NCI-H1105 treated with DMSO at 0.1 percent for 48 hours (cell line): ENCODE data around the gene KLHL11.
"Not testable (repeated sequence)": the region's sequence is repeated elsewhere in the genome, so short reads cannot be mapped to it uniquely, and the experiment has no call there.

Experiments used
- DNase-seq: peaks from one replicate; lab custom pipeline; 2025; lab: John Stamatoyannopoulos, UW

KLHL11 gene

GRCh38 chr17:41885733-41886132 lies 20.5 kb upstream of the KLHL11 start:
- no peak for DNase-seq

DNA sequence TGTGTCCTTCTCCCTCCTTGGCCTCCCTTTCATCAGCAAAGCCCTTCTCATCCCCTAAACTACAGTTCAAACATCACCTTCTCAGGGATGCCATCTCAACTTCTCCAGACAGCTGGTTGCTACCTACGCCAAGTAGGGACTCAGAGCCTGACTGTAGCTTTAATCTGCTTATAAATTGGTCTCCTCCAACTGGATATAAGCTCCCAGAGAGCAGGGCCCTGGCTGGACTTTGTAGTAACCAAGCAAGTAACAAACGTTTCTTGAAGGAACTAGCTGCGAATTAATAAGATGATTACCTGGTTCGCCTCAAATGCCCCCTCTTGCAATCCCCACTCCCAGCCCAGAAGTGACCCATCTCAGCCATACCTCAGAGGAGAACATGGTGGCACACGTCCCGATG lies 17.5 kb upstream of the KLHL11 start:
- no peak for DNase-seq

GRCh38 chr17:41880130-41880529 lies 14.9 kb upstream of the KLHL11 start:
- DNase-seq = no peak

GRCh38 chr17:41874293-41874670 lies 9.1 kb upstream of the KLHL11 start:
- DNase-seq = not testable (repeated sequence)

DNA sequence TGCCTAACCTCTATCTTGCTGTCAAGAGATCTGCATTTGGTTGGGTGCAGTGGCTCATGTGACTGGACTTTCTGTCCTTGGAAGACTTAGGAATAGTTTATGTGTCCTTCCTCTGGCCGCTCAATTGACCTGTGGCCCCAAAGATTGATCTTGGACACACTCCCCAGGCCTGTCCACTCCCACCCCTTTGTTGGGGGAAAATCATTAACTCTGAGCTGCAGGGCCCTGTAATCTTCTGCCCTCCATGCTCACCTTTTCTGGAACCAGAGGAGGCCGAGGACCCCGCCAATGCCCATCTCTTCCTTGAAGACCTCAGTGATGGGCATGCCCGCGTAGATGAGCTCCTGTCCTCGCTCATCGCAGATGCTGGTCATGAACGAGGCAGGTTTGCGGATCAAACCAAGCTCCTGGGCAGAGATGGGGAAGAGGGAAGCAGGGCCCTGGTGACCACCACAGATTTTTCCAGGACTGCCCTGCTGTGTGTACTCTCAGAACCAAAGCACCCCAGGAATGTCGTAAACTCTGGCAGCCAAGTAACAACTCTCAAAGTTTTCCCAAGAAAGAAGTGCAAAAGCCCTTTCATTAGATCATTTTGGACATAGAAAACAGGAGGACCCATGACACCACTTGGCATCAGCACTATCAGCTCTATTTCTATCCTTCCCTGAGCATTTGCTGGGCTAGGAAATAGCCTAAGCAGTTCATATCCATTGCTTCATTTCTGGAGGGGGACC lies 8.5 kb upstream of the KLHL11 start:
- DNase-seq = no peak

- DNase-seq = no peak
These were observed 6.6 kb upstream of the KLHL11 start for GRCh38 chr17:41871789-41872188.

GRCh38 chr17:41870627-41871026 lies 5.4 kb upstream of the KLHL11 start:
- DNase-seq = no peak

DNA sequence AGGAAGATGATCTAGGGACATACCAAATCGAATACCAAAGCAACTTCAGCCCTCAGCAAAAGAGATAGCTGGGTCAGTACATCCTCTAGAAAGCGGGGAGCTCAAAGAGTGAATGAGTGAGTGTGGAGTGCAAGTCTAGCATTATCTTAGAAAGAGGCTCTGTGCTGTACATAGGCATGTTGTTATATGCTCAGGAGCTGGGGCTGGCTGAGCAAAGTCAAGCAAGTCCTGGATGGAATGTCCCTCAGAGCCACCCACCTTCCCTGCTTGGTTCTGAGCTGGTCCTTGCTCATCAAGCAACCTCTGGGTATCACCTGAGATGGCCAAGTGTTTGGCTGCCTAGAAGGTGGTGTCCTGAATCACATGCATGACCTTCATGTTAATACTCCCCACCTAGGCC lies 4.9 kb upstream of the KLHL11 start:
- DNase-seq = no peak

DNA sequence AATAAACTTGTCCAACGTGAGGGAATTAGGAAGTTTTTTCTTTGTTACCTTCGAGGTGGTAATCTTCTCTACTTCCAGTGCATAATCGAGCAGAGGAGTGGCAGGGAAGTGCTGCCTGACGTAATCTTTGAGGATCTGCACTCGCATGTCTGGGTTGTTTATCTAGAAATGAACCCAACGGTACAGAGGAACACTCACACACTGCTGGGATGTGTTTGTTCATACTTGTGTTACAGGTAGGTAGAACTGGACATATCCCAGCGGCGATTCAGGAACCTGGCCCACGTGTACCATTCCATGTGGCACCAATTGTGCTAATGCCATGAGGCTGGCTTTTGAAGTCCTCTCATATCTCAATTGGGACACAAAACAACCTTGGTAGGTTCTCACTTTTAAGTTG lies 4.2 kb upstream of the KLHL11 start:
- DNase-seq = no peak

- DNase-seq = no peak
These were observed 3.3 kb upstream of the KLHL11 start for GRCh38 chr17:41868568-41868967.

DNA sequence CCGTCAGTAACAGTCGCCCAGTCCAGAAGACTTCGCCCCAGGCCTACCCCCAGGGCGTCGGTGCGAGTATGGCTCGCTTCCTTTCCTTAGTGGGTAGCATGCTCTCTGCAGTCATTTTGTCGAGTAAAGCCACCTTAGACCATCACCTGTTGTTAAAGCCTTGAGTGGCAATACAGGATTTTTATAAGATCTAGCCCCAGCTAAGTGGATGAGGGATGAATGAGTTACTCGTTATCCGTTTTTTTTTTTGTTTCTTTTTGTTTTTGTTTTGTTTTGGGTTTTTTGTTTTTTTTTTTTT lies 322 bp upstream of the KLHL11 start:
- no peak for DNase-seq

DNA sequence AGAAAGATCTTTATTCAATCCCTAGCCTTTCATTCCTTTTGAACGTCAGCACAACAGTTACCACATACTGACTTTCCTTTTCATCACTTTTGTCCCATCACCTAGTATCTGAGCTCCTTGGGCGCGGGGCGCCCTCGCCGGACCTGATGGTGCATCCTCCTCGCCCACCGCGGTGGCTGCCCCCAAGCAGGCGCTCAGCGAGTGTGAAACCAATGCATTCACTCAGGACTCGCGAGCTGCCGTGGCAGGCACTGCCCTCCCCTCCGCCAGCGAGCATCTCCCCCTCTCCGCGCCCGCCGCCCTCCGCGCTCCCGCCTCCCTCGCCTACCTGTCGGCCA lies 756 bp downstream of the KLHL11 start:
- no peak for DNase-seq

- DNase-seq = no peak
These were observed 2.0 kb downstream of the KLHL11 start for GRCh38 chr17:41863074-41863848.

DNA sequence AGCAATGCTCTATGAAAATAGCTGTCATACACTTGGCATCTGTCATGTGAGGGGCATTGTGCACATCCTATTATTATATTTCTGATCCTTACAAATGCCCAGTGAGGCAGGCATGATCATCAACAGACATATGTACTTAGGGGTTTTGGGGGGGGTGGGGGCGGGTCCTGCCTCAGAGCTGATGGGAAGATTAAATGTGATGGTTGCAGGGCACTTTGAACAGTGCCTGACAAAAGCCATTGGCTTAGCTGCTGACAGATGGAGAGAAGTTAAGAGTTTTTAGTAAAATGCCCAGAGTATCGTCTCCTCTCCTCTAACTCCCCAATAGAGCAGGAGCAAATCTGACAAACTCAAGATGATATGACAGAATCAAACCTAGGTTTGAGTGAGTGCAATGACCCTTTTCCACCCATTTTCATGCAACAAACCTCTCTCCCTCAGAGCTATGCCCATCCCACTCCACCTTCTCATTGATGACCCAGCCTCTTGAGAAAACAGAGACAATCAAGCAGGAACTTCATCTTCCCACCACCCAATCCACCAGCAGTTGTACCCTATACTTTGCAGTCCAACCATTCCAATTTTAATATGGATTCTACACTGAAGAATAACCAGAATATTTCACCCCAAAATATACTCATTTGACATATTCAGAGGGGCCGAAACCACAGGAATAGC lies 4.8 kb downstream of the KLHL11 start:
- DNase-seq = no peak

GRCh38 chr17:41851382-41851781 lies 13.8 kb downstream of the KLHL11 start:
- DNase-seq = not testable (repeated sequence)

DNA sequence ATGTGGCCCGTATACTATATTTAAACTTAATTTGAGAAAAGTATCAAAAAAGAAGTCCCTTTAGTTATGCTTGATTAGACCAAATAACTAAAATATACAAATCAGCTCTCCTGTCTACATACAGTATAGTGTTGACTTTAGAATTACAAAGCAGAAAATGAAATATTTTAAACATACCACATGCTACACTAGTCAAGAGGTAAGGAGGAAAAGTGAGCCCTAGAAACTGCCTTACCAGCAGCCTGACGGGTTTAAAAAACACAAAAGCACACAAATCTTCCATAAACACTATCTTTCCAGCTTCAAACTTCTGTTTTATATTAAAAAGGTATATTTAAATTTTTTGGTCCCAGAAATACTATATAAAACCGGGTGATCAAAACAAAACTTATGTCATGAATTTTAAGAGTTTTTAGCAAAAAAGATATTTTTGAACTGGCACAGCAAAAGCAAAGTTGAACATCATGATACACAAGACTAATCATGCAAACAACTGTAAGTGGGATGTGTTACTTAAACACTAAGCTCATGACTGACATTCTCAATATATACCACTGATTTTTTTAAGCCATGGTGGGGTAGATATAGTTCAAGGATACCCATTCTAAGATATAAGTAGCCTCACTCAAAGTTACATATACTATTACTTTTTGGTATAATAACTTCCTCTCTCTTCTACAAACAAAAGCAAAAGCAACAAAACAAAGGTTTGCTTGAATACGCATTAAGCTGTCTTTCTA lies 15.8 kb downstream of the KLHL11 start:
- no peak for DNase-seq

DNA sequence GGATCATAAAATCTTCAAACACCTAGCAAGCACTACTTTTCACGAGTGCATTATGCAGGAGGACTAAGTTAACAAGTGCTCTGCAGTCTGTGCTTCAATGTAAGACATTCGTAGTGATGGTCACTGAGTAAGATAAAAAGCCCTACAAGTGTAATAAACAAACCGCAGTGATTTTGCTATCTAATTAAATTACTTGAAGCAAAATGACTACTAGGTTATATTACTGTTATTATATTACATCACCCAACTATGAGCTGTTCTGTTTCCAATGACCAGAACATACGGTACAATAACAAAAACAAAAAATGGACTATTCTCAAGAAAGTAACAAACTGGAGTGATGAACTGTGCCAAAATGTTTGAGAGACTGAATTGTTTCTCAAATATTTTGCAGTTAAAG lies 16.4 kb downstream of the KLHL11 start:
- no peak for DNase-seq

- no peak for DNase-seq
These were observed 20.3 kb downstream of the KLHL11 start for GRCh38 chr17:41844971-41845370.

GRCh38 chr17:41840781-41841180 lies 24.4 kb downstream of the KLHL11 start:
- DNase-seq = not testable (repeated sequence)

DNA sequence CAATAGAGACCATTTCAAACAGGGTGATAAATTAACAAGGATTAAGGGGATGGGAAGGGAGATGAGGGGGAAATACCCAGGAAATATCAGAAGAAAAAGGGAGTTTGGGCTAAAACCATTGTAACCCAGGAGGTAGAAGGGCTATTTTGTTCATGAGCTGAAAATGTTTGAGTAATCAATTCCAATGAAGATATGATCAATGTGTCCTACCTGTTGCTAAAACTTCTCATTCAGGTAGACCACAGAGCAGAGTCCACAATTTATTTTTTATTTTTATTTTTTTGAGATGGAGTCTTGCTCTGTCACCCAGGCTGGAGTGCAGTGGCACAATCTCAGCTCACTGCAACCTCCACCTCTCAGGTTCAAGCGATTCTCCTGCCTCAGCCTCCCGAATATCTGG lies 25.8 kb downstream of the KLHL11 start:
- DNase-seq = not testable (repeated sequence)

- no peak for DNase-seq
These were observed 27.3 kb downstream of the KLHL11 start, which contains the start of gene KLHL10 for GRCh38 chr17:41837761-41838538. Gene KLHL10 (plus strand): TSS chr17:41837825. CDS start chr17:41837933, 108 bp downstream.
